ENCODE measurements around the gene UBA7.
"Not testable (repeated sequence)": the region's sequence is repeated elsewhere in the genome, so short reads cannot be mapped to it uniquely, and the experiment has no call there.

The UBA7 gene

DNA sequence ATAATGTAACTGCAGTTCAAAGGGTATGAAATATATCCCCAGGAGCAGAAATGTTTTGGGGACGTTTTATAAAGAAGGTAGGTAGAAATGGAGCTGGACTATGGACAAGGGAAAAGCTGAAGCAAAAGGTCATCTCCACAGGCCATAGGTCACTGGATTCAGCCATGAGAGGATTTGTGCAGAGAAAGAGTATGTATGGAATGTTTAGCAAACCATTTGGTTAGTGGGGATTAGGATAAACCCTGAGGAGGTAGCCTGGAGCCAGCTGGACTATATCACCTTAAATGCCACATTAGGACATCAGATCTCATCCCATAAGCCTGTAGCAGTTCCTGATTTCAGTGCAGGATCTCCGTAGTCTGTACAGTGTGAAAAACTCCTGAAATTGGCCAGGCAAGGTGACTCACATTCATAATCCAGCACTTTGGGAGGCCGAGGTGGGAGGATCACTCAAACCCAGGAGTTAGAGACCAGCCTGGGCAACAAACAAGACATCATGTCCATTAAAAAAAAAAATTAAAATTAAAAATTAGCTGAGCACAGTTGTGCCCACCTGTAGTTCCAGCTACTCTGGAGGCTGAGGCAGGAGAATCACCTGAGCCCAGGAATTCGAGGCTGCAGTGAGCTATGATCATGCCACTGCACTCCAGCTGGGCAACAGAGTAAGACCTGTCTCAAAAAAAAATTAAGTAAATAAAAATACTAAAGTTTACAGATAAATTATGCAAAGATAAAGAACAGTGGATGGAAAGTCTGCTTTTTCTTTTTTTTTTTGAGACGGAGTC lies 32.1 kb downstream of the UBA7 start:
- no peak overlapping the region for H3K4me3 ChIP-seq (ENCODE audit: low read depth, low read length)
- TF ChIP-seq, protein P1, sequence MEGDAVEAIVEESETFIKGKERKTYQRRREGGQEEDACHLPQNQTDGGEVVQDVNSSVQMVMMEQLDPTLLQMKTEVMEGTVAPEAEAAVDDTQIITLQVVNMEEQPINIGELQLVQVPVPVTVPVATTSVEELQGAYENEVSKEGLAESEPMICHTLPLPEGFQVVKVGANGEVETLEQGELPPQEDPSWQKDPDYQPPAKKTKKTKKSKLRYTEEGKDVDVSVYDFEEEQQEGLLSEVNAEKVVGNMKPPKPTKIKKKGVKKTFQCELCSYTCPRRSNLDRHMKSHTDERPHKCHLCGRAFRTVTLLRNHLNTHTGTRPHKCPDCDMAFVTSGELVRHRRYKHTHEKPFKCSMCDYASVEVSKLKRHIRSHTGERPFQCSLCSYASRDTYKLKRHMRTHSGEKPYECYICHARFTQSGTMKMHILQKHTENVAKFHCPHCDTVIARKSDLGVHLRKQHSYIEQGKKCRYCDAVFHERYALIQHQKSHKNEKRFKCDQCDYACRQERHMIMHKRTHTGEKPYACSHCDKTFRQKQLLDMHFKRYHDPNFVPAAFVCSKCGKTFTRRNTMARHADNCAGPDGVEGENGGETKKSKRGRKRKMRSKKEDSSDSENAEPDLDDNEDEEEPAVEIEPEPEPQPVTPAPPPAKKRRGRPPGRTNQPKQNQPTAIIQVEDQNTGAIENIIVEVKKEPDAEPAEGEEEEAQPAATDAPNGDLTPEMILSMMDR (IDR thresholded peaks at IDR 0.05; ENCODE audit: borderline replicate concordance, insufficient read depth, low read depth, low read length): no peak

DNA sequence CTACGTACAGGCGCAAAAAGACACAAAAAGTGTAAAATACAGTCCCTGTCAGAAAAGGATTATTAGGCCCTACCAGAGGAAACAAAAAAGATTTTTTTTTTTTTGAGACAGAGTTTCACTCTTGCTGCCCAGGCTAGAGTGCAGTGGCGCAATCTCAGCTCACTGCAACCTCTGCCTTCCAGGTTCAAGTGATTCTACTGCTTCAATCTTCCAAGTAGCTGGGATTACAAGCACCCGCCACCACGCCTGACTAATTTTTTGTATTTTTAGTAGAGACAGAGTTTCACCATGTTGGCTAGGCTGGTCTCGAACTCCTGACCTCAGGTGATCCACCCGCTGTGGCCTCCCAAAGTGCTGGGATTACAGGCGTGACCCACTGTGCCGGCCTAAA lies 32.8 kb downstream of the UBA7 start:
- H3K4me3 ChIP-seq (ENCODE audit: low read depth, low read length): not testable (repeated sequence)

DNA sequence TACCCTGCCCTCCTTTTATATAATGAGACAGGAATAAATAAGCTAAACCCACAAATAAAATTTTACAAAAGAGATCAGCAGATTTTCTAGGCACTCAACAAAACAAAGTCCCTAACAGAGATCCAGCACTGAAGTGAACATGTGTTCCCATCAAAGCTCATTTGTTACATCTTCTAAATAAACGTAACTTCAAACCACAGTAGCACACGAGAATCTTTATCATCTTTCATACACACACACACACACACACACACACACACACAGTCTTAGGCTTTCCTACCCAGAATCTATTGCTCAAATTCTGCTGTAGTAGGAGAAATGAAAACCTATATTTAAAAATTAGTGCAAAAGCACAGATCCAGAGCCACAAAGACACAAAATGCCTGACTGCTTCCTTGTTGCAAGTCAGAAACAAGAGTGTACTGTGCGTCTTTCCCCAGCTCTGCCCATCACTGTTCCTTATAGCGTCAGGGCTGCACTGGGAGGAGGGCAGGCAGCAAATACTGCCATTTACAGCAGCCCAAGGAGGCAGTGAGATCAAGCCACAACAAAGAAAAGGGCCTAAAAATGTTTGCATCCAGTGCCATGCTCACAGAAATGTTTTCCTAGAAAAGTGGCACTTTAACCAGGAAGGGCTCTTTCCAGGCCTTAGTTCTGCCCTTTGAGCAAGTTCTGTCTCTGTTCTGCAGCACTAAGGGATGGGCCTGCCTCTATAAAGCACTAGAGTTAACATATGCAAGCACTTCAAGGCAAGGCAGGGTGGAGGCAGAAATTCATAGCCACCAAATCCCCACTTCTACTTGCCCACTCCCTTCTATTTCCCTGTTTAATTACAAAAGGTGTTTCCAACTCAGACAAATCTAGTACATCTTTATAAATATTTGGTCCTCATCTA lies 33.4 kb downstream of the UBA7 start:
- TF ChIP-seq, protein P1 (IDR thresholded peaks at IDR 0.05; ENCODE audit: borderline replicate concordance, insufficient read depth, low read depth, low read length): no peak
- no peak overlapping the region for H3K4me3 ChIP-seq (ENCODE audit: low read depth, low read length)

DNA sequence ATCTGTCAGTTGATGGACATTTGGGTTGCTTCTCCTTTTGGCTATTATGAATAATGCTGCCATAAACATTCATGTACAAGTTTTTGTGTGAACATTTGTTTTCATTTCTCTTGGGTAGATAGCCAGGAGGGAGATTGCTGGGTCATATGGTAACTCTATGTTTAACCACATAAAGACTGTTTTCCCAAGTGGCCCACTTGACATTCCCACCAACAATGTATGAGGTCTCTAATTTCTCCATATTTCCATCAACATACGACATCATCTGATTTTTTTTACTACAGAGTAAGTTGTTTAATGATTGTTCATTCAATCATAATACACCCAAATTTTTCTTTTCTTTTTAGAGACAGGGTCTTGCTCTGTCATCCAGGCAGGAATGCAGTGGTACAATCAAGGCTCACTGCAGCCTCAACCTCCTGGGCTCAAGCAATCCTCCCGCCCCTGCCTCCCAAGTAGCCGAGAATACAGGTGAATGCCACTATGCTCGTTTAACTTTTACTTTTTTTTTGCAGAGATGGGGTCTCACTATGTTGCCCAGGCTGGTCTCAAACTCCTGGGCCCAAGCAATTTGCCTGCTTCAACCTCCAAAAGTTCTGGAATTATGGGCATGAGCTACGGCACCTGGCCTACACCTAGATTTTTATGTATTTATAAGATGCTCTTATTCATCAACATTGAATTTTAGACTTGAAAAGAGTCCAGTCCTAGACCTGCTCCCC lies 34.2 kb downstream of the UBA7 start:
- TF ChIP-seq, protein P1 (IDR thresholded peaks at IDR 0.05; ENCODE audit: borderline replicate concordance, insufficient read depth, low read depth, low read length): no peak

DNA sequence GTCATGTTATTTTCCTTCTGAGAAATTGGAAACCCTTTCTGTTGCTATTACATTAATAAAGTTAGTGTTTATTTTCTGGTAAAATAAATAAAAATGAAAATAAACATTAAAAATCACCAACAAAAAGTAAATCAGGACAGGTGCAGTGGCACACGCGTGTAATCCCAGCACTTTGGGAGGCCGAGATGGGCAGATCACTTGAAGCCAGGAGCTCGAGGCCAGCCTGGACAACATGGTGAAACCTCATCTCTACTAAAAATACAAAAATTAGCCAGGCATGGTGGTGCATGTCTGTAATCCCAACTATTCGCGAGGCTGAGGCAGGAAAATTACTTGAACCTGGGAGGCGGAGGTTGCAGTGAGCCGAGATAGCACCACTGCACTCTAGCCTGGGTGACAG lies 37.7 kb downstream of the UBA7 start:
- H3K4me3 ChIP-seq (ENCODE audit: low read depth, low read length): not testable (repeated sequence)

More for the DNA sequence above, 34.2 kb downstream of the UBA7 start:
- H3K4me3 ChIP-seq (ENCODE audit: low read depth, low read length): no peak overlapping the region

DNA sequence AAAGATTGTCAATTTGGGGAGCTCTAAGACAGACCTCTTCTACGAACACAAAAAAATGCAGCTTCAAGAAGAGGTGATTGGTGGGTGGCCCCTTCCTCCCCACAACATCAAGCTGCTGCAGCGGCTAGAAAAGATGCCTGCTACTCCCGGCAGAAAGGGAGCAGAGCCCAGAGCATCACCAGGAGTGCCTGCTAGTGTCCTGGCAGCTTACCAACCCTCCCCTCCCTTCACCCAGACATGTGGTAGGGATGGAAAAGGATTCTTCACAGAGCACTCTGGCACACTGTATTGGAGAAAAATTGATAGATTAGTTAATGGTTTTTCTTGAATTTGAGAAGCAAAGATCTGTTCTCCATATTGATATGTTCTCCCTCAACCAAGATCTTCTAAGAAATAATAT lies 38.2 kb downstream of the UBA7 start:
- TF ChIP-seq, protein P1 (IDR thresholded peaks at IDR 0.05; ENCODE audit: borderline replicate concordance, insufficient read depth, low read depth, low read length): no peak
- H3K4me3 ChIP-seq (ENCODE audit: low read depth, low read length): no peak overlapping the region

DNA sequence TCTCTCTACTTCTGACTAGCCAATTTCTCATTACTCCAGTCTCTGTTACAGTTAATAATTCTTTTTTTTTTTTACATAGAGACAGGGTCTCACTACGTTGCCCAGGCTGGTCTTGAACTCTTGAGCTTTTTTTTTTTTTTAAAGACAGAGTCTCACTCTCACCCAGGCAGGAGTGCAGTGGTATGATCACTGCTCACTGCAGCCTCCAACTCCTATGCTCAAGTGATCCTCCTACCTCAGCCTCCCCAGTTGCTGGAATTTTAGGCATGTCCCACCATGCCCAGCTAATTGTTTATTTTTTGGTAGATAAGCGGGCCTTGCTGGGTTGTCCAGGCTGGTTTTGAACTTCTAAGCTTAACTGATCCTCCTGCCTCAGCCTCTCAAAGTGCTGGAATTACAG lies 41.0 kb downstream of the UBA7 start:
- TF ChIP-seq, protein P1 (IDR thresholded peaks at IDR 0.05; ENCODE audit: borderline replicate concordance, insufficient read depth, low read depth, low read length): no peak

More for the DNA sequence above, 41.0 kb downstream of the UBA7 start:
- H3K4me3 ChIP-seq (ENCODE audit: low read depth, low read length): no peak overlapping the region

All from GM12875 (cell line).